IPS DF 19.7 (cell line): ENCODE data around the gene REPS2.

Source experiments
- DNase-seq: peaks from one replicate; pipeline ENCODE4 v3.0.0-alpha.2; 2013; ENCODE audit warnings: low read depth, low spot score

Gene REPS2

DNA sequence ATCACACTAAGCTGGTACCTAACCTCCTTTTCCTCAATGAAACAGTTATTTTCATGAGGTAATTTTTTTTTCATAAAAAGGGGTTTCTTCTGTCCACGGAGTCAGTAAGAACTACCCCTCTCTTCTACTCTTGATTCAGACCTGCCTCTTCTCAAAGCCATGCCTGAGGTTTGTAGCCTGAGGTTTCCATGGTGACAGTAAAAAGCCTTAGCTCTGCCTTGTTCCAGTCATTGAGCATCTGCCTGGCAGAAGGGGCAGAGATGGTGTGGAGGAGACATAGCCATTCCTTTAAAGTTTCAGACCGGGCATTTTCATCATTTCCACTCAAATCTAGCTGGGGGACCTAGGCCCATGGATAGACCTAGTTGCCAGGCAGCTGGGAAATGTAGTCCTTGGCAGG, 135.5 kb downstream of the REPS2 start:
- DNase-seq, result no peak

- DNase-seq, result no peak
Measured at GRCh38 chrX:17082831-17083230, 136.4 kb downstream of the REPS2 start.

- no peak for DNase-seq
Measured at GRCh38 chrX:17086317-17086716, 139.9 kb downstream of the REPS2 start.

DNA sequence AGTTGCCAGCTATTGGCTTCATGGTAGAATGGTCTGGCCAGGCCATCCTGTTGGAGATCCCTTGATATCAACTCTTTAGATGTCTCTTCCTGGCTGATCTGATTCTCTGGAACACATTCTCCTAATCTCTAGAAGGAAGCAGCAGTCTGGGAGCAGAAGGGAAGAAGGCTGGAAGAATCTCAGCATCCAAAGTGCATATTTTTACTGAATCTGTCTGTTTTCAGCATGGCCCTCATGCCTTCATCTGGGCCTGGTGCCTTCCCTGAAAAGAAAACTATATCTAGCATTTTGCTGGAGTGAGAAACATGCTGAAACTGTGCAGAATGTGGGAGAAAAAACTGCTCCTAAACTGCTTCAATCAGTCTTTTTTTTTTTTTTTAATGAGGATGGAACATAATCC, 148.7 kb downstream of the REPS2 start:
- no peak for DNase-seq

DNA sequence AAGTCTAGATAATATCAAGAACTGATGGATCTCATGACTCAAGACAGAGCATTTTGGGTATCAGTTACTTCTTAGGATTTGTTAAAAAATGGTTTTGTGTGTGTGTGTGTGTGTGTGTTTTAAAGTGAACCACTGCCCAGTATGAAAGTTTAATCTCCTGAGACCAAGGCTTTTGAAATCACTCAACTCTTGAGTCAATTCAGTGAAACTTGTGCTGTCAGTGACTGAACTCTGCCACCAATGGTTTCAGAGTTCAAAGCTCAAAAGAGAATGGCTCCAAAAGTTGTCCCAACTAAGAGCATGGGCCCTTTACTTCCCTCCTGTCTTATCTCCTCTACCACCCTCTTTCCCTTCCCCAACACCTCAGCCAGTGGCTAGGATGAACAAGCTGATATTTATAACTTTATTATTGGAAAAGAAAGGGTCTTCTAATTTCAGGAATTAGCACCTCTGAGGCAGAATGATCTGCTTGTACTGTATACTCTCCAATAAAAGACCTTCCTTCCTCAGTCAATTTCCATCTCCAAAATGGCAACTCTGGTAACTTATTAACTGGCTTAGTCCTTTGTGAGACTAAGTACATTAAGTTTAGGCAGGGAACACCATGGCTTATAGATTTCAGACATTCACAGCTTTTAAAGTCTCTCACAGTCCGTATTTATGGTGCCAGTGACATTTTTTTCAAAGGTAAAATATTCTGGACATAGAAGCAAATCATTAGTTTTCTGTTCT, 152.2 kb downstream of the REPS2 start:
- no peak for DNase-seq

GRCh38 chrX:17104433-17104832, 158.0 kb downstream of the REPS2 start:
- DNase-seq, result no peak

GRCh38 chrX:17120816-17121215, 174.4 kb downstream of the REPS2 start:
- DNase-seq, result no peak

- DNase-seq, result no peak
Measured at GRCh38 chrX:17154001-17154400, 207.5 kb downstream of the REPS2 start.

DNA sequence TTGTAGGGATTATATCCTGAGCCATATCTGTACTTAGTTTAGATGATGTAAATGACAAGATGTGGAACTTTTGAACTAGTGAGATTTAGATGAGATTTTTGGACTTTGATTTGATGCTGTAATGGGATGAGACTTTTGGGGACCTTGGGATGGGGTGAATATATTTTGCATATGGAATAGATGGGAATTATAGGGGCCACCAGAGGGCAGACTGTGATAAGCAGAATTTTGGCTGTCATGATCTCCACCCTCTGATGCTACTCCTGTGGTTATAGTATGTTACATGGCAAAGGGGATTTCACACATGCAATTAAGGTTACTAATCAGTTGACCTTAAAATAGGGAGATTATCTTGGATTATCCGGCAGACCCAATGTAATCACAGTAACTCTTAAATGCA, 214.5 kb downstream of the REPS2 start:
- DNase-seq, result no peak

DNA sequence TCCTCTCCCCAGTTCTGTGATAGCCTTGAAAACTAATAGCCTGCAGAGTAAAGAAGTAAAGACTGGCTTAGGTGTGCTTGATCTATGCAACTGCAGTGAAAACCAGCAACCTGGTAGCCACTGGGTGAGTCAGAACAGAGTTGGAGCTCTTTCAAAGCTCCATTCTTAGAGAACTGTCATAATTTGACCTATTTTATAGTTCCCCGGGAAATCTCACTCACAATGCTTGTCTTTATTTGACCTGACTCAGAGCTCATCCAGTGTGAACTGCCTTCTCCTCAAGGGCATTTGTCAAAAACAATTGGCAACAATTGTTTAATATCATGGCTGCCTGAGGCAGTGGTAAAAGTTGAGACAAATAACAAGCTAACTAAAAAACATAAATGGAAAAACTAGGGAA, 215.5 kb downstream of the REPS2 start:
- DNase-seq, result no peak

DNA sequence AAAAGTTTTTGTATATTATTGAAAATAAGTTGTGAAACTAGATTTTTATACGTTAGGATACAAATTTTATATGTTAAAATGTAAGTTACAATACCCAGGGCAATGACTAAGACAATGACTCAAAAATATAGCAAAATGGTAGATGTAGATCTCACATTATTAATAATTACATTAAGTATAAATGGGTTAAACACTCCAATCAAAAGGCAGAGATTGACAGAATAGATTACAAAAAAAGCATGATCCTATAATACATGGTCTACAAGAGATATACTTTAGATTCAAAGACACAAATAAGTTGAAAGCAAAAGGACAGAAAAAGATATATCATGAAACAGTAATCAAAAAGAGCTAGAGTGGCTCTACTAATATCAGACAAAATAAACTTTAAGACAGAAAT, 217.6 kb downstream of the REPS2 start:
- no peak for DNase-seq

- no peak for DNase-seq
Measured at GRCh38 chrX:17164941-17165340, 218.5 kb downstream of the REPS2 start.

DNA sequence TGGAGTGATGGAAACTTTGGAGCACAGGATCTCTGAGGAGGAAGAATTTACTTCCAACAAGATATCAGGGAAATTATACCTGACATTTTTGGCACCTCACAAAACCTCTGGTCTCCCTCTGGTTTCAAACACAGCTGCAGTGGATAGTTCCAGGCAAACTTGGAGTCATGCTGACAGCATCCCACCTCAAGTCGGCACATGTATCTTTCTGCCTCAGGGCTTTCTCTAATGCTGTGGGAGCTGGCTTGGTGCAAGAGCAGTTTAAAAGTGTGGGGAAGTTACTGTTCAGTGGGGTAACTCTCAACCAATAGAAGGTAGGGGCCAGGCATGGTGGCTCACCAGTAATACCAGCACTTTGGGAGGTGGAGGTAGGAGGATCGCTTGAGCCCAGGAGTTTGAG, 221.5 kb downstream of the REPS2 start:
- DNase-seq, result no peak

- DNase-seq, result no peak
Measured at GRCh38 chrX:17170973-17171372, 224.5 kb downstream of the REPS2 start.

- DNase-seq, result no peak
Measured at GRCh38 chrX:17174671-17175070, 228.2 kb downstream of the REPS2 start.

DNA sequence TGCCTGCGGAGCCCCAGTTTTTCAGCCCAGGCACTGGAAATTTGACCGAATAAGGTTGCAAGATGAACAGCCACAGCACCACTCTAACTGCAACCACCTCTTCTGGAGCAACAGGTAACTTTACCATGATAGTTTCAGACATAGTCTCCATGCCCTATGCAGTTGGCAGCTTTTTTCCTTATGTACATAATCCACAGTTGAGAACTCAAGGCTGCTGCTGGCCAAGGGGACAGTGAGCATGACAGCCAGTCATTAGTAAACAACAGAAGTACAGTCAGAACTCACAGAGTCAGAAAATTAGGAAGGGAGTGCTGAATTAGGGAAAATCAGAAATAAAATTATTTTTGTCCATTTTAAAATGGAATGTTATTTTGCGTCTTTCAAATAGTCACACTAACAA, 235.9 kb downstream of the REPS2 start:
- DNase-seq, result no peak

DNA sequence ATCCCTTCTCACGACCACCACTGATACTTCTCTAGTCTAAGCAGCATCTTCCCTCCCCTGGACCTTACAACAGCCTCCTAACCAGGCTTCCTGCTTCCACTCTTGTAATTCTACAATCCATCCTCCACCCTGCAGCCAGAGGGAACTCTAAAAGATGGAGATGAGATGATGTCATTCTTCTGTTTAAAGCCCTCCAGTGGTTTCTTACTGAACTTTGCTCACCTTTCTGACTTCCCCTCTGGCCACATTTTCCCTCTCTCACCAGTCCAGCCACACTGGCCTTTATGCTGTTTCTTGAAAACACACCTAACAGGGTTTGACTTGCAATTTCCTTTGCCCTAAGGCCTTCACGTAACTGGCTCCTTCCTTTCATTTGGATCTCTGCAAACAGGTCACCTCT, 237.1 kb downstream of the REPS2 start:
- DNase-seq, result no peak

- no peak for DNase-seq
Measured at GRCh38 chrX:17185431-17185830, 239.0 kb downstream of the REPS2 start.

DNA sequence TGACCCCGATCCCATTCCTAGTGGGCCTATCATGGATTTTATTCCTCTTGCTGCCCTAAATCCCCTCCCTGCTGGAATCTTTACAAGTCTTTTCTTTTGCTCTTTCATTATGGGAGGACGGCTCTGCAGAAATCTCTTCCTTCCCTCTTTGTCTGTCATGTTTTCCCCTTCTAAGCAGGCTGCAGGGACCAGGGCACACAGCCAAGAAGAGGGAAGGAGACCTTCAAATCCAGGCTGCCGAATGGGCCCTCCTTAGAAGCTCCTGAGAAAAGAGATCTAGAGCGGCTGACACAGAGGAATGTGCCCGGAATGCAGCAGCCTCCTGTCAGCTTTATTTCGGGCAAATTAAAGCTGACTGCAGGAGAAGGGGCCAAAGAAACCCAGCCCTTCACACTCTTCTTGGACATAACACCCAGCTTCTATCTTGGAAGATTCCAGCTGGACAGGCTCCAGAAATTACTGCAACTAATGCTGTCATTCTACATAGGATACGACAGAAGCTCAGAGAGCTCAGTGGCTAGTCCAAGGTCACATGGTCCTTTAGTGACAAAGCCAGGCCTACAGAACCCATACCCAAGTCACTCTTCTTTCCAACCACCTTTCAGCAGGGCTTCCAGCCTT, 240.8 kb downstream of the REPS2 start:
- DNase-seq, result no peak

GRCh38 chrX:17192106-17192505, 245.6 kb downstream of the REPS2 start:
- DNase-seq, result no peak
